VCaP (cell line): ENCODE measurements around the gene CYP2C9.
"Not testable (repeated sequence)": the region's sequence is repeated elsewhere in the genome, so short reads cannot be mapped to it uniquely, and the experiment has no call there.

ENCODE experiments used
- H3K27ac ChIP-seq: fragments of 450-650 bp; 2 replicates; pipeline ENCODE4 v1.5.1; 2017
- TF ChIP-seq, protein P1 (sequence below): fragments of 450-650 bp; conservative IDR thresholded peaks from 2 replicates; pipeline ENCODE4 v1.5.1; 2017; ENCODE audit warnings: mild to moderate bottlenecking, moderate library complexity

CYP2C9 gene

DNA sequence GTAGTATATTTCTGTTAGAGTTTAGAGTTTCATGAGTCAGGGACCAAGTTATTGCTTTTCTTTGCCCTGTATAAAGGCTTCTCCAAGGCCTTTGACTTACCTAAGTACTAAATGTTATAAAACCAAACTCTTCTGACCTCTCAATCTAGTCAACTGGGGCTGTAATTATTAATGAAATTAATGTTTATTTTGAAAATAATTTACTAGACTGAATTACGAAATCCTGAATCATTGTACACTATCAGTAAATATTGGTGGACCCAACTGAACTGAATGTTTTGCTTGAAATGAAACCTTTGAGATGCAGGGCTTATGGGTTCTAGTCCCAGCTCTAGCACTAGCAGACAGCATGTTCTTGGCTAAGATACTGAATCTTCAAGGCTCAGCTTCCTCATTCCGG is 1.7 kb upstream of the CYP2C9 start:
- H3K27ac ChIP-seq = no peak overlapping the region
- TF ChIP-seq, protein P1, sequence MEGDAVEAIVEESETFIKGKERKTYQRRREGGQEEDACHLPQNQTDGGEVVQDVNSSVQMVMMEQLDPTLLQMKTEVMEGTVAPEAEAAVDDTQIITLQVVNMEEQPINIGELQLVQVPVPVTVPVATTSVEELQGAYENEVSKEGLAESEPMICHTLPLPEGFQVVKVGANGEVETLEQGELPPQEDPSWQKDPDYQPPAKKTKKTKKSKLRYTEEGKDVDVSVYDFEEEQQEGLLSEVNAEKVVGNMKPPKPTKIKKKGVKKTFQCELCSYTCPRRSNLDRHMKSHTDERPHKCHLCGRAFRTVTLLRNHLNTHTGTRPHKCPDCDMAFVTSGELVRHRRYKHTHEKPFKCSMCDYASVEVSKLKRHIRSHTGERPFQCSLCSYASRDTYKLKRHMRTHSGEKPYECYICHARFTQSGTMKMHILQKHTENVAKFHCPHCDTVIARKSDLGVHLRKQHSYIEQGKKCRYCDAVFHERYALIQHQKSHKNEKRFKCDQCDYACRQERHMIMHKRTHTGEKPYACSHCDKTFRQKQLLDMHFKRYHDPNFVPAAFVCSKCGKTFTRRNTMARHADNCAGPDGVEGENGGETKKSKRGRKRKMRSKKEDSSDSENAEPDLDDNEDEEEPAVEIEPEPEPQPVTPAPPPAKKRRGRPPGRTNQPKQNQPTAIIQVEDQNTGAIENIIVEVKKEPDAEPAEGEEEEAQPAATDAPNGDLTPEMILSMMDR = no peak

DNA sequence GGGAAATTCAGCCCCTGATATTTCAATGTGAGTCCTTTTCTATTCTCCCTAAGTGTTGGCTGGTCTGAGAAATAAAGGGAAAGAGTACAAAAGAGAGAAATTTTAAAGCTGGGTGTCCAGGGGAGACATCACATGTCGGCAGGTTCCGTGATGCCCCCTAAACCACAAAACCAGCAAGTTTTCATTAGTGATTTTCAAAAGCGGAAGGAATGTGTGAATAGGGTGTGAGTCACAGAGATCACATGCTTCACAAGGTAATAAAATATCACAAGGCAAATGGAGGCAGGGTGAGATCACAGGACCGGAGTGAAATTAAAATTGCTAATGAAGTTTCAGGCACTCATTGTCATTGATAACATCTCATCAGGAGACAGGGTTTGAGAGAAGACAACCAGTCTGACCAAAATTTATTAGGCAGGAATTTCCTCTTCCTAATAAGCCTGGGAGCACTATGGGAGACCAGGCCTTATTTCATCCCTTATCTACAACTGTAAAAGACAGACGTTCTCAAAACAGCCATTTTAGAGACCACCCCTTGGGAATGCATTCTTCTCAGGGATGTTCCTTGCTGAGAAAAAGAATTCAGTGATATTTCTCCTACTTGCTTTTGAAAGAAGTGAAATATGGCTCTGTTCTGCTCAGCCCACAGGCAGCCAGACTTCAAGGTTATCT is 5.1 kb downstream of the CYP2C9 start:
- H3K27ac ChIP-seq = not testable (repeated sequence)

DNA sequence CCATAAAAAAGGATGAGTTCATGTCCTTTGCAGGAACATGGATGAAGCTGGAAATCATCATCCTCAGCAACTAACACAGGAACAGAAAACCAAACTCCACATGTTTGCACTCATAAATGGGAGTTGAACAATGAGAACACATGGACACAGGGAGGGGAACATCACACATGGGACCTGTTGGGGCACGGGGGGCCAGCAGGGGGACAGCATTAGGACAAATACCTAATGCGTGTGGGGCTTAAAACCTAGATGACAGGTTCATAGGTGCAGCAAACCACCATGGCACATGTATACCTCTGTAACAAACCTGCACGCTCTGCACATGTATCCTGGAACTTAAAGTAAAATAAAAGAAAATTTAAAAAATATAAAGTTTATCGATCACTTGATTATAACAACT is 7.7 kb downstream of the CYP2C9 start:
- H3K27ac ChIP-seq = not testable (repeated sequence)

DNA sequence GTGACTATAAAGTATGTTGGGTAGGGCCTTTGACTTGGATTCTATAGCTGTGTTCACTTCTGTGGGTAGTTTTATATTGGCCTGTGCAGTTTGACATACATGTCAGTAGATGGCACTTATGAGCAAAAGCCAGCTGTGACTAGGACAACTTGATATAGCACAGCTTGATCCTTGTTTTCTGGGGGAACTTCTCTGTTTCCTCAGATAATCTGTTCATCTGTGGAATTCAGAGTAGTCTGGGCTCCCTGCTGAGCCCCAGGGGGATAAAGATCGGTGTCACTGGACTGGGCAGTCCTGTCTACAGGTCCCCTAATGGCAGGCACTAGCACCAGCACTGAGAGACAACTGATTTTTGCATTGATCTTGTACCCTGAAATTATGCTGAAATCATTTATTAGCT is 25.4 kb downstream of the CYP2C9 start:
- TF ChIP-seq, protein P1 = peak; percentile 87
- H3K27ac ChIP-seq = peak overlapping the region; percentile 64

DNA sequence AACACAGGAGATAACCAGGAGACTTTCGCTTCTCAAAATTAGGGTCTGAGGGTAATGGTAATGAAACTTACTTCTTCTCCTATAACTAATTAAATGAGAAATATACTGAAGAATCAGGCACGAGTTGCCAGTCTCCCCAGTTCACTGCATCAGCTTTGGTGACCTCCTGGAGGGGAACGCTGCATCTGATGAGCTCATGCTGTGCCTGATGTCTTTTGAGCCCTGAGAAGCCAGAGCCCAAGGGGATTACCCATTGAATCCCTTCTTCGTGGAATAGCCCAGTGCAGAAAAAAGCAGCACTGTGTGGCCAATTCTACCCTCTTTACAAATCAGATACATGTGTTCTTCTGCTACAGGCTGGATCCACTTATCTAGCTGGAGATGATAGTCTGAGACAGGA is 45.1 kb downstream of the CYP2C9 start:
- no peak overlapping the region for H3K27ac ChIP-seq
- TF ChIP-seq, protein P1 = no peak

DNA sequence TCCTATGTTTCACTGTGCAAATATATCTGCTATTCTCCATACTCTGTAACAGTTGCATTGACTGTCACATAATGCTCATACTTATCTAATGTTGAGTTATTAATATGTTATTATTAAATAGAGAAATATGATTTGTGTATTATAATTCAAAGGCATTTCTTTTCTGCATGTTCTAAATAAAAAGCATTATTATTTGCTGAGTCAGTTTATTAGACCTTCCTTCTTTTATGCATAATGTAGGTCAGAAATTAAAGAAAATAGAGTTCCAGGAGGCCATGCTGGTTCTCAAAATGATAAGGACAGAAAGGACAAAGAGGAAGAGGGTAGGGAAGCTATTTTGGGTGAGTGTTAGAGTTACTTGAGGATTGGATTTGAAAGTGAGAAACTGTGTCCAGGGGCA is 50.7 kb downstream of the CYP2C9 start:
- no peak overlapping the region for H3K27ac ChIP-seq
- TF ChIP-seq, protein P1 = no peak

DNA sequence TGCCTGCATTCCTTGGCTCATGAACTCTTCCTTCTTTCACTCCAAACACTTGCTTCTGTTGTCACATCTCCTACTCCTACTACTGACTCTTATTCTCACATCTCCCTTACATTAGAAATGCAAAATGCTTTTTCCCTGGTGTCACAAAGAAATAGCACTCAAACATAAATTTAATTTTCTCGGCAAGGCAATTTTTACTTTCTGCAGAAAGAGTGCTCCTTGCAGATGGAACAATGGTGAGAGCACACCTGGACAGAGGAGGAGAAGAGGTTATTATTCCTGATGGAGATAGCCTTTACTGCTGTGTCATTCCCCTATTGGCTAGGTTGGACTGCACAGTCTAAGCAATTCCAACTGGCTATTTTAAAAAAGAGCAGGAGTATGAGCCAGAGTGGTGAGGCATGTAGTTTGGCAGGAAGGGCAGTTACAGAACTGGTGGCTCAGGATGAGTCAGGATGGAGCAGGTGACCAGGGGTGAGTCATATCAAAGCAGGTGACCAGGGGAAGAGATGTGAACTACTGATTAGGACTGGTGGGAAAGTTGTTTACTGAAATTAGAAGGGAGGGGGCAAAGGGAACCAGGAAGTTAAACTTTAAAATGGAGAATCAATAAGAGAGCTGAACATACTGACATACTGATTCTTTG is 52.9 kb downstream of the CYP2C9 start:
- H3K27ac ChIP-seq = no peak overlapping the region
- TF ChIP-seq, protein P1 = no peak

DNA sequence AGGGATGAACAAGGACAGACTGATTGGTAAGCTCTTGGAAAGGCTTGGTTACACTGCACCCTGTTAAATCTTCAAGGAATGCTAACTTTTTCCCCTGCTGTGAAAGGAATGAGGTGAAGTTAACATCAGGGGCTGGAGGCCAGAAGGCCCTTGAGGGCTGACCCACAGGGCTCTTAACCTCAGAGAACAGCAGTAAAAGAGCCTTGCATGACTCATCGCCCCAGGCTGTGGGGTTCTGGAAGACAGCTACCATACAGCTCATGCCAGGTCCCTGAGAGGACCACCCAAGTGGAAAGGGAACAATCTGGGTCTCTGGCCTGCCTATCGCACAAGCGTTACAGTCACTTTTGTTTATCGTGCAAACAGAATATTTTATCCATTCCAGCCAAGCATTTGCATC is 54.4 kb downstream of the CYP2C9 start:
- no peak overlapping the region for H3K27ac ChIP-seq

More for the DNA sequence above, 54.4 kb downstream of the CYP2C9 start:
- TF ChIP-seq, protein P1 = no peak
